ENCODE results near the gene MYPOP. TPM values are rescaled to one million over a fixed set of nuclear protein-coding genes. Genes with fewer than 3 reads are reported as not detected.

The MYPOP gene
- total and polyA plus RNA-seq, 9 of the 15 experiments (the other 6 are each of a cell fraction or from before 2014, with no cell fraction given), result 0.32 to 7.6 (median 1.6) TPM

DNA sequence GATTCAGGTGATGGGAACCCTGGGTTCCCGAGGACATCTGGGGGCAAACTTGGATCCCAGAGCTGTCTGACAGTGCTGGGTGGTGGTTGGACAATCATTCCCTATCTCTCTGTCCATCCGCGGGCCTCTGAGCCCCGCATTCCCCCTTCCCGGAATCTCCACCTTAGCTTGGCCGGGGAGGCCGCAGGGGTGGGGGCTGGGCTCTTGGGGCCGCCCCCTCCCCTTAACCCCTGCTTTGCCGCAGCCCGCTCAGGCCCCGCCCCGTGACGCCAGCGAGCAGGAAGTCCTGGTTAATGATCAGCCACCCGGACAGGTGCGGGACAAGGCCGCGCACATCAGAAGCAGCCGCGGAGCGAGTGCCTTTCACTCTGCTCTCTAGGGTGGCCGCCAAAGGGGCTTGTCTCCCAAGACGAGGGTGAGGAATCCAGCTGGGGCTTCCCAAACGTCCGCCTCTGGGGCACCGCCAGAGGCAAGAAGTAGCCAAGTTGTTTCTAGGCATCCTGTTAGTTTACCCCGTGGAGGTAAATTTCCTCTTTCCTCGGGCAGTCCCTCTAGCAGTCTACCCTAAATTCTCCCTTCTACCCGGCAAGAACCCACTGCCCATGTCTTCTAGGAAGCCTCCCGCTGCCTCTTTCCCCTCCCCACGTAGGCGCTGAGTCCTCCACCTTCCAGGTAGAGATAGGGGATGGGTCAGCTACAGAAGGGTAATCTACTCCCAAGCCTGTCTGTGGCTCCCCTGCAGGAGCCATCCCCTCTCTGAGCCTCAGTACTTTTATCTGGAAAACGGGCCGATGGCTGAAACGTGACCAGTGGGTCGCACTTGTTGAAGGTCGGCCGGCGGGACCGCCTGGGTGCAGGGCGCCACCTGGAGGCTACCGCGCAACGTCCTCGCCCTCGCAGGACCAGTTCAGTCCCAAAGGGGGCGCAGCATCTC is 19.5 kb downstream of the MYPOP start (continued):
- TF ChIP-seq ZNF311 (CRISPR knock-in tag; IDR thresholded peaks at IDR 0.05), result 0 out of 2 replicates have a peak, but pooled peaks have one; percentile 24
- peak; percentile 50 for TF ChIP-seq FIP1L1 (IDR thresholded peaks at IDR 0.05; ENCODE audit: low read depth, low read length, poor library complexity, severe bottlenecking)
- TF ChIP-seq HNRNPL (IDR thresholded peaks at IDR 0.05; ENCODE audit: low read depth, low read length), result no peak
- 0 out of 2 replicates have a peak, but pooled peaks have one; percentile 48 for TF ChIP-seq JUN (IDR thresholded peaks at IDR 0.05; ENCODE audit: borderline replicate concordance, low read depth, low read length)
- 0 out of 2 replicates have a peak, but pooled peaks have one; percentile 33 for TF ChIP-seq JUN (CRISPR knock-in tag; IDR thresholded peaks at IDR 0.05; ENCODE audit: borderline replicate concordance)
- peak in 1 of 2 experiments; percentile 92; a peak in 2 of 3 replicates for TF ChIP-seq CBX3 (IDR thresholded peaks at IDR 0.05; ENCODE audit: borderline replicate concordance in 1 of 2, low read length in 2 of 2)
- peak; percentile 77; the same call in 1 of the 2 replicates for TF ChIP-seq ZNF592 (IDR thresholded peaks at IDR 0.05)
- no peak for TF ChIP-seq ZNF184 (CRISPR knock-in tag; IDR thresholded peaks at IDR 0.05)
- TF ChIP-seq EGR1 (conservative IDR thresholded peaks at IDR 0.05), result peak; percentile 47
- TF ChIP-seq, protein P1, sequence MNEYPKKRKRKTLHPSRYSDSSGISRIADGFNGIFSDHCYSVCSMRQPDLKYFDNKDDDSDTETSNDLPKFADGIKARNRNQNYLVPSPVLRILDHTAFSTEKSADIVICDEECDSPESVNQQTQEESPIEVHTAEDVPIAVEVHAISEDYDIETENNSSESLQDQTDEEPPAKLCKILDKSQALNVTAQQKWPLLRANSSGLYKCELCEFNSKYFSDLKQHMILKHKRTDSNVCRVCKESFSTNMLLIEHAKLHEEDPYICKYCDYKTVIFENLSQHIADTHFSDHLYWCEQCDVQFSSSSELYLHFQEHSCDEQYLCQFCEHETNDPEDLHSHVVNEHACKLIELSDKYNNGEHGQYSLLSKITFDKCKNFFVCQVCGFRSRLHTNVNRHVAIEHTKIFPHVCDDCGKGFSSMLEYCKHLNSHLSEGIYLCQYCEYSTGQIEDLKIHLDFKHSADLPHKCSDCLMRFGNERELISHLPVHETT (CRISPR knock-in tag; conservative IDR thresholded peaks at IDR 0.05 in 1 of 2, IDR thresholded peaks at IDR 0.05 in 1 of 2), result peak in 1 of 2 experiments; percentile 21; a peak in 1 of 4 replicates
- TF ChIP-seq NONO (IDR thresholded peaks at IDR 0.05; ENCODE audit: low read depth in 2 of 2, low read length in 1 of 2), result peak in 1 of 2 experiments; percentile 61; a peak in 2 of 4 replicates
- TF ChIP-seq, protein P2, sequence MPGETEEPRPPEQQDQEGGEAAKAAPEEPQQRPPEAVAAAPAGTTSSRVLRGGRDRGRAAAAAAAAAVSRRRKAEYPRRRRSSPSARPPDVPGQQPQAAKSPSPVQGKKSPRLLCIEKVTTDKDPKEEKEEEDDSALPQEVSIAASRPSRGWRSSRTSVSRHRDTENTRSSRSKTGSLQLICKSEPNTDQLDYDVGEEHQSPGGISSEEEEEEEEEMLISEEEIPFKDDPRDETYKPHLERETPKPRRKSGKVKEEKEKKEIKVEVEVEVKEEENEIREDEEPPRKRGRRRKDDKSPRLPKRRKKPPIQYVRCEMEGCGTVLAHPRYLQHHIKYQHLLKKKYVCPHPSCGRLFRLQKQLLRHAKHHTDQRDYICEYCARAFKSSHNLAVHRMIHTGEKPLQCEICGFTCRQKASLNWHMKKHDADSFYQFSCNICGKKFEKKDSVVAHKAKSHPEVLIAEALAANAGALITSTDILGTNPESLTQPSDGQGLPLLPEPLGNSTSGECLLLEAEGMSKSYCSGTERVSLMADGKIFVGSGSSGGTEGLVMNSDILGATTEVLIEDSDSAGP (CRISPR knock-in tag; IDR thresholded peaks at IDR 0.05), result no peak
- TF ChIP-seq PHF8 (IDR thresholded peaks at IDR 0.05; ENCODE audit: borderline replicate concordance, low read length), result peak; percentile 41; the same call in 1 of the 2 replicates
- TF ChIP-seq PHF21A (IDR thresholded peaks at IDR 0.05; ENCODE audit: borderline replicate concordance, low read depth), result peak; percentile 84; the same call in 1 of the 2 replicates
- TF ChIP-seq, protein P3, sequence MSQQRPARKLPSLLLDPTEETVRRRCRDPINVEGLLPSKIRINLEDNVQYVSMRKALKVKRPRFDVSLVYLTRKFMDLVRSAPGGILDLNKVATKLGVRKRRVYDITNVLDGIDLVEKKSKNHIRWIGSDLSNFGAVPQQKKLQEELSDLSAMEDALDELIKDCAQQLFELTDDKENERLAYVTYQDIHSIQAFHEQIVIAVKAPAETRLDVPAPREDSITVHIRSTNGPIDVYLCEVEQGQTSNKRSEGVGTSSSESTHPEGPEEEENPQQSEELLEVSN (IDR thresholded peaks at IDR 0.05; ENCODE audit: borderline replicate concordance in 1 of 2, extremely low read depth in 1 of 2, insufficient read depth in 1 of 2, insufficient read length in 1 of 2, low read depth in 1 of 2, low read length in 1 of 2, poor library complexity in 1 of 2, severe bottlenecking in 1 of 2), result peak in 1 of 2 experiments; percentile 50
- TF ChIP-seq ZNF134 (CRISPR knock-in tag; conservative IDR thresholded peaks at IDR 0.05), result peak; percentile 94
